ENCODE measurements around the gene ATM. TPM values are rescaled to one million over a fixed set of nuclear protein-coding genes. Genes with fewer than 3 reads are reported as not detected.
"Not testable (repeated sequence)": the region's sequence is repeated elsewhere in the genome, so short reads cannot be mapped to it uniquely, and the experiment has no call there.

The ATM gene
- total RNA-seq, 1 experiment from 2014 or later, result 37.0 TPM

GRCh38 chr11:108351468-108351867 is 128.6 kb downstream of the ATM start:
- Histone ChIP-seq H3K9me3 (replicated peaks) (no peaks in the 10 kb centered on the region), H3K4me3 (no peak overlapping the region), H3K36me3 (no peaks in the 10 kb centered on the region), H3K4me1 (no peaks in the 10 kb centered on the region), H3K27ac (no peak overlapping the region), H3K27me3 (no peaks in the 10 kb centered on the region)
- DNase-seq, result no peak

- Histone ChIP-seq H3K27me3 (no peaks in the 10 kb centered on the region), H3K4me1 (no peaks in the 10 kb centered on the region), H3K27ac (no peak overlapping the region), H3K4me3 (no peak overlapping the region), H3K9me3 (replicated peaks) (no peaks in the 10 kb centered on the region), H3K36me3 (no peaks in the 10 kb centered on the region)
- no peak for DNase-seq
Observed at GRCh38 chr11:108364159-108364558, 141.3 kb downstream of the ATM start.

- no peaks in the 10 kb centered on the region for H3K9me3 ChIP-seq (replicated peaks)
- no peaks in the 10 kb centered on the region for H3K27me3 ChIP-seq
- no peak overlapping the region for H3K27ac ChIP-seq
- H3K4me3 ChIP-seq, result no peak overlapping the region
- no peaks in the 10 kb centered on the region for H3K36me3 ChIP-seq
- H3K4me1 ChIP-seq, result no peaks in the 10 kb centered on the region
- no peak for DNase-seq
Observed at GRCh38 chr11:108368134-108368533, 145.3 kb downstream of the ATM start.

- H3K27ac ChIP-seq, result no peak overlapping the region
- no peaks in the 10 kb centered on the region for H3K9me3 ChIP-seq (replicated peaks)
- no peak overlapping the region for H3K4me3 ChIP-seq
- no peak for DNase-seq
- no peaks in the 10 kb centered on the region for H3K36me3 ChIP-seq
- H3K4me1 ChIP-seq, result no peaks in the 10 kb centered on the region
- H3K27me3 ChIP-seq, result no peaks in the 10 kb centered on the region
Observed at GRCh38 chr11:108369064-108369463, 146.2 kb downstream of the ATM start.

GRCh38 chr11:108370315-108370714 is 147.4 kb downstream of the ATM start:
- H3K27me3 ChIP-seq, result no peaks in the 10 kb centered on the region
- DNase-seq, result no peak
- no peaks in the 10 kb centered on the region for H3K9me3 ChIP-seq (replicated peaks)
- H3K4me3 ChIP-seq, result no peak overlapping the region
- no peaks in the 10 kb centered on the region for H3K4me1 ChIP-seq
- no peaks in the 10 kb centered on the region for H3K36me3 ChIP-seq
- H3K27ac ChIP-seq, result no peak overlapping the region

- Histone ChIP-seq H3K4me1 (no peaks in the 10 kb centered on the region), H3K27me3 (no peaks in the 10 kb centered on the region), H3K4me3 (no peak overlapping the region), H3K27ac (no peak overlapping the region), H3K9me3 (replicated peaks) (no peaks in the 10 kb centered on the region), H3K36me3 (no peaks in the 10 kb centered on the region)
- no peak for DNase-seq
Observed at GRCh38 chr11:108370990-108371389, 148.1 kb downstream of the ATM start.

GRCh38 chr11:108373505-108373904 is 150.6 kb downstream of the ATM start:
- H3K27me3 ChIP-seq; H3K27ac ChIP-seq; H3K9me3 ChIP-seq (replicated peaks); DNase-seq; H3K36me3 ChIP-seq; H3K4me3 ChIP-seq; H3K4me1 ChIP-seq: not testable (repeated sequence)

GRCh38 chr11:108388576-108388975 is 165.7 kb downstream of the ATM start:
- H3K27ac ChIP-seq, result no peak overlapping the region
- H3K27me3 ChIP-seq, result no peaks in the 10 kb centered on the region
- no peaks in the 10 kb centered on the region for H3K9me3 ChIP-seq (replicated peaks)
- no peaks in the 10 kb centered on the region for H3K4me1 ChIP-seq
- no peaks in the 10 kb centered on the region for H3K36me3 ChIP-seq
- DNase-seq, result no peak
- no peak overlapping the region for H3K4me3 ChIP-seq

GRCh38 chr11:108392353-108392752 is 169.5 kb downstream of the ATM start:
- H3K36me3 ChIP-seq, result no peaks in the 10 kb centered on the region
- no peaks in the 10 kb centered on the region for H3K9me3 ChIP-seq (replicated peaks)
- no peak for DNase-seq
- H3K27ac ChIP-seq, result no peak overlapping the region
- H3K4me1 ChIP-seq, result no peaks in the 10 kb centered on the region
- H3K4me3 ChIP-seq, result no peak overlapping the region
- H3K27me3 ChIP-seq, result no peaks in the 10 kb centered on the region

GRCh38 chr11:108393046-108393445 is 170.2 kb downstream of the ATM start:
- Histone ChIP-seq H3K36me3 (no peaks in the 10 kb centered on the region), H3K27ac (no peak overlapping the region), H3K27me3 (no peaks in the 10 kb centered on the region), H3K4me1 (no peaks in the 10 kb centered on the region), H3K4me3 (no peak overlapping the region), H3K9me3 (replicated peaks) (no peaks in the 10 kb centered on the region)
- DNase-seq, result no peak

GRCh38 chr11:108394744-108395284 is 171.9 kb downstream of the ATM start:
- no peak overlapping the region for H3K4me3 ChIP-seq
- no peaks in the 10 kb centered on the region for H3K36me3 ChIP-seq
- no peaks in the 10 kb centered on the region for H3K4me1 ChIP-seq
- H3K27me3 ChIP-seq, result no peaks in the 10 kb centered on the region
- H3K27ac ChIP-seq, result no peak overlapping the region
- no peaks in the 10 kb centered on the region for H3K9me3 ChIP-seq (replicated peaks)
- no peak for DNase-seq

- H3K27ac ChIP-seq; H3K4me3 ChIP-seq; H3K9me3 ChIP-seq (replicated peaks); H3K36me3 ChIP-seq; DNase-seq; H3K4me1 ChIP-seq; H3K27me3 ChIP-seq: not testable (repeated sequence)
Observed at GRCh38 chr11:108396672-108397071, 173.8 kb downstream of the ATM start.

GRCh38 chr11:108398439-108398838 is 175.6 kb downstream of the ATM start:
- Histone ChIP-seq H3K36me3 (no peaks in the 10 kb centered on the region), H3K9me3 (replicated peaks) (no peaks in the 10 kb centered on the region), H3K4me3 (no peak overlapping the region), H3K27me3 (no peaks in the 10 kb centered on the region), H3K4me1 (no peaks in the 10 kb centered on the region), H3K27ac (no peak overlapping the region)
- DNase-seq, result no peak

- H3K4me3 ChIP-seq, result no peak overlapping the region
- H3K36me3 ChIP-seq, result no peaks in the 10 kb centered on the region
- no peak for DNase-seq
- H3K9me3 ChIP-seq (replicated peaks), result no peaks in the 10 kb centered on the region
- no peaks in the 10 kb centered on the region for H3K4me1 ChIP-seq
- H3K27ac ChIP-seq, result no peak overlapping the region
- no peaks in the 10 kb centered on the region for H3K27me3 ChIP-seq
Observed at GRCh38 chr11:108402241-108402640, 179.4 kb downstream of the ATM start.

- Histone ChIP-seq H3K4me1 (no peaks in the 10 kb centered on the region), H3K36me3 (no peaks in the 10 kb centered on the region), H3K9me3 (replicated peaks) (no peaks in the 10 kb centered on the region), H3K4me3 (no peak overlapping the region), H3K27ac (no peak overlapping the region), H3K27me3 (no peaks in the 10 kb centered on the region)
- DNase-seq, result no peak
Observed at GRCh38 chr11:108403052-108403451, 180.2 kb downstream of the ATM start.

- Histone ChIP-seq H3K27ac (no peak overlapping the region), H3K9me3 (replicated peaks) (no peaks in the 10 kb centered on the region), H3K36me3 (no peaks in the 10 kb centered on the region), H3K4me1 (no peaks in the 10 kb centered on the region), H3K4me3 (no peak overlapping the region), H3K27me3 (no peaks in the 10 kb centered on the region)
- DNase-seq, result no peak
Observed at GRCh38 chr11:108405706-108406105, 182.8 kb downstream of the ATM start.

Measured in SJCRH30 (cell line).